Skin of body (tissue), 3 donors: ENCODE data around the gene OR10P1. TPM values are rescaled to one million over a fixed set of nuclear protein-coding genes. Genes with fewer than 3 reads are reported as not detected.

Experiments used
- DNase-seq: peaks from one replicate; lab custom pipeline; 2025; lab: John Stamatoyannopoulos, UW
- small RNA-seq: library from RNA; depleted of rRNA; stranded (forward); fragments of <200 nt; gene quantifications from one replicate; pipeline ENCODE3, GENCODE V24; 2014; ENCODE audit warnings: low replicate concordance
- total RNA-seq: library from RNA; depleted of rRNA; stranded (reverse); fragments of >200 nt; gene quantifications from one replicate; pipeline ENCODE4 v1.2.3, GENCODE V29; 2014

OR10P1 gene
- total RNA-seq, 1 donor from 2014 or later: not detected

- DNase-seq: no peak
Measured at GRCh38 chr12:55684761-55685370, 48.2 kb downstream of the OR10P1 start.

DNA sequence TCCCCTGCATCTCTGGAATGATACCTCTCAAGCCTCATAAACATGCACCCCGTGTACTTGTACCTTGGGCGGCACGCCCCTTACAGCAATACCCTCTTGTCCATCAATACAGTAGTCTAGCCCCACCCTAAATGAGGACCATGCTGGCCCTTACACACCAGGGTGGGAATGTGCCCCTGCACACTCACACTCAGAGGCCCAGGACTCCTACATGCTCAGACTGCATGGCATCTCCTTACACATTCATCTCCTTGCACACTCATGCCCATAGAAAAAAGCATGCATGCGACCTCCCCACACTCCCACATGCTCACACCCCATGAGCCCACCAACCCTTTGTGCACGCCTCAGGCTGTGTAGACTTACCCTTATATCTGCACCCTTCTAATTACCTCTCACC, 49.0 kb downstream of the OR10P1 start:
- no peak for DNase-seq

- no peak for DNase-seq
Measured at GRCh38 chr12:55686366-55687010, 49.8 kb downstream of the OR10P1 start.

Small RNA genes lying within 50 kb of the gene (small RNA-seq; reads per million reads assigned to genes)
- gene AC009779.5: not detected

Other genes starting within 250 kb of the OR10P1 start
- not detected for gene OR6C65, start 236.4 kb upstream of the OR10P1 start, total RNA-seq
- gene OR6C76, start 210.6 kb upstream of the OR10P1 start, total RNA-seq: not detected
- gene OR6C2, start 192.8 kb upstream of the OR10P1 start, total RNA-seq: not detected
- not detected for gene OR6C70, start 166.8 kb upstream of the OR10P1 start, total RNA-seq
- gene OR6C68, start 144.5 kb upstream of the OR10P1 start, total RNA-seq: not detected
- not detected for gene OR6C4, start 87.3 kb upstream of the OR10P1 start, total RNA-seq
- not detected for gene OR2AP1, start 64.4 kb upstream of the OR10P1 start, total RNA-seq
- gene ITGA7, start 71.0 kb downstream of the OR10P1 start, total RNA-seq: 87.4 TPM
- 47.4 TPM for gene BLOC1S1, start 79.2 kb downstream of the OR10P1 start, total RNA-seq
- gene RDH5, start 83.5 kb downstream of the OR10P1 start, total RNA-seq: 11.7 TPM
- 586 TPM for gene CD63, start 92.1 kb downstream of the OR10P1 start, total RNA-seq
- gene GDF11, start 106.2 kb downstream of the OR10P1 start, total RNA-seq: 3.0 TPM
- 57.3 TPM for gene SARNP, start 180.8 kb downstream of the OR10P1 start, total RNA-seq
- 13.3 TPM for gene ORMDL2, start 181.1 kb downstream of the OR10P1 start, total RNA-seq
- gene DNAJC14, start 192.7 kb downstream of the OR10P1 start, total RNA-seq: 19.5 TPM
- gene MMP19, start 206.0 kb downstream of the OR10P1 start, total RNA-seq: 18.2 TPM